ENCODE results near the gene USP46.

USP46 gene

GRCh38 chr4:52645300-52645699 is 13.8 kb downstream of the USP46 start:
- H3K27ac ChIP-seq, result no peak overlapping the region
- TF ChIP-seq ZFX (IDR thresholded peaks at IDR 0.05; ENCODE audit: borderline replicate concordance), result no peak
- TF ChIP-seq CTCF (IDR thresholded peaks at IDR 0.05), result no peak

- no peak overlapping the region for H3K27ac ChIP-seq
- TF ChIP-seq ZFX (IDR thresholded peaks at IDR 0.05; ENCODE audit: borderline replicate concordance) (no peak), CTCF (IDR thresholded peaks at IDR 0.05) (no peak)
Observed at GRCh38 chr4:52643785-52644244, 15.3 kb downstream of the USP46 start.

- H3K27ac ChIP-seq, result no peak overlapping the region
- TF ChIP-seq CTCF (IDR thresholded peaks at IDR 0.05), result no peak
- TF ChIP-seq ZFX (IDR thresholded peaks at IDR 0.05; ENCODE audit: borderline replicate concordance), result no peak
Observed at GRCh38 chr4:52643190-52643589, 15.9 kb downstream of the USP46 start.

GRCh38 chr4:52641854-52642563 is 17.1 kb downstream of the USP46 start:
- no peak for TF ChIP-seq ZFX (IDR thresholded peaks at IDR 0.05; ENCODE audit: borderline replicate concordance)
- no peak for TF ChIP-seq CTCF (IDR thresholded peaks at IDR 0.05)
- no peak overlapping the region for H3K27ac ChIP-seq

- TF ChIP-seq CTCF (IDR thresholded peaks at IDR 0.05) (no peak), ZFX (IDR thresholded peaks at IDR 0.05; ENCODE audit: borderline replicate concordance) (no peak)
- H3K27ac ChIP-seq, result no peak overlapping the region
Observed at GRCh38 chr4:52640808-52641565, 18.1 kb downstream of the USP46 start.

GRCh38 chr4:52638717-52639116 is 20.4 kb downstream of the USP46 start:
- TF ChIP-seq CTCF (IDR thresholded peaks at IDR 0.05) (no peak), ZFX (IDR thresholded peaks at IDR 0.05; ENCODE audit: borderline replicate concordance) (no peak)
- no peak overlapping the region for H3K27ac ChIP-seq

- TF ChIP-seq CTCF (IDR thresholded peaks at IDR 0.05), result no peak
- TF ChIP-seq ZFX (IDR thresholded peaks at IDR 0.05; ENCODE audit: borderline replicate concordance), result no peak
Observed at GRCh38 chr4:52637116-52637515, 22.0 kb downstream of the USP46 start.

More at GRCh38 chr4:52637116-52637515, 22.0 kb downstream of the USP46 start:
- no peak overlapping the region for H3K27ac ChIP-seq
